Measurements from ENCODE around the gene UGT1A5.

UGT1A5 gene

GRCh38 chr2:233712611-233713261 lies at the start of gene UGT1A5:
UGT1A5 (plus strand) TSS chr2:233712907; CDS start chr2:233712992, 85 bp downstream.
- in situ Hi-C loops (cut with HindIII; ENCODE audit: low sequenced_read_pairs), result no loop called here

GRCh38 chr2:233663911-233664310 lies 48.8 kb upstream of the UGT1A5 start:
- in situ Hi-C loops (cut with HindIII; ENCODE audit: low sequenced_read_pairs), result no loop called here

- in situ Hi-C loops (cut with HindIII; ENCODE audit: low sequenced_read_pairs), result no loop called here
Observed at GRCh38 chr2:233668605-233669260, 44.0 kb upstream of the UGT1A5 start.

- in situ Hi-C loops (cut with HindIII; ENCODE audit: low sequenced_read_pairs), result no loop called here
Observed at GRCh38 chr2:233671290-233672161, 41.2 kb upstream of the UGT1A5 start, which contains the start of gene UGT1A9. UGT1A9 (plus strand) TSS chr2:233671898; CDS start chr2:233671935, 37 bp downstream.

GRCh38 chr2:233672886-233673285 lies 39.8 kb upstream of the UGT1A5 start:
- in situ Hi-C loops (cut with HindIII; ENCODE audit: low sequenced_read_pairs), result no loop called here

GRCh38 chr2:233673896-233674295 lies 38.8 kb upstream of the UGT1A5 start:
- in situ Hi-C loops (cut with HindIII; ENCODE audit: low sequenced_read_pairs), result no loop called here

GRCh38 chr2:233674314-233674713 lies 38.4 kb upstream of the UGT1A5 start:
- in situ Hi-C loops (cut with HindIII; ENCODE audit: low sequenced_read_pairs), result no loop called here

- in situ Hi-C loops (cut with HindIII; ENCODE audit: low sequenced_read_pairs), result no loop called here
Observed at GRCh38 chr2:233674995-233675394, 37.7 kb upstream of the UGT1A5 start.

- in situ Hi-C loops (cut with HindIII; ENCODE audit: low sequenced_read_pairs), result no loop called here
Observed at GRCh38 chr2:233676046-233676445, 36.7 kb upstream of the UGT1A5 start.

- in situ Hi-C loops (cut with HindIII; ENCODE audit: low sequenced_read_pairs), result no loop called here
Observed at GRCh38 chr2:233679196-233679595, 33.5 kb upstream of the UGT1A5 start.

- in situ Hi-C loops (cut with HindIII; ENCODE audit: low sequenced_read_pairs), result no loop called here
Observed at GRCh38 chr2:233680361-233681045, 32.2 kb upstream of the UGT1A5 start.

GRCh38 chr2:233681521-233682099 lies 31.1 kb upstream of the UGT1A5 start, which contains the start of gene UGT1A7:
UGT1A7 (plus strand) TSS chr2:233681901; CDS start chr2:233681938, 37 bp downstream.
- in situ Hi-C loops (cut with HindIII; ENCODE audit: low sequenced_read_pairs), result no loop called here

GRCh38 chr2:233684640-233685039 lies 28.1 kb upstream of the UGT1A5 start:
- in situ Hi-C loops (cut with HindIII; ENCODE audit: low sequenced_read_pairs), result no loop called here

- in situ Hi-C loops (cut with HindIII; ENCODE audit: low sequenced_read_pairs), result no loop called here
Observed at GRCh38 chr2:233686928-233687327, 25.8 kb upstream of the UGT1A5 start.

- in situ Hi-C loops (cut with HindIII; ENCODE audit: low sequenced_read_pairs), result no loop called here
Observed at GRCh38 chr2:233688341-233688740, 24.4 kb upstream of the UGT1A5 start.

GRCh38 chr2:233689031-233689430 lies 23.7 kb upstream of the UGT1A5 start:
- in situ Hi-C loops (cut with HindIII; ENCODE audit: low sequenced_read_pairs), result no loop called here

- in situ Hi-C loops (cut with HindIII; ENCODE audit: low sequenced_read_pairs), result no loop called here
Observed at GRCh38 chr2:233689501-233689900, 23.2 kb upstream of the UGT1A5 start.

GRCh38 chr2:233690444-233690843 lies 22.3 kb upstream of the UGT1A5 start:
- in situ Hi-C loops (cut with HindIII; ENCODE audit: low sequenced_read_pairs), result no loop called here

- in situ Hi-C loops (cut with HindIII; ENCODE audit: low sequenced_read_pairs), result no loop called here
Observed at GRCh38 chr2:233691443-233692433, 21.0 kb upstream of the UGT1A5 start.
